HCT116 (cell line): ENCODE measurements around the gene FHDC1.

Source experiments
- CBX3 ChIP-seq: IDR thresholded peaks from 2 replicates; pipeline ENCODE4 v1.6.1; 2012; ENCODE audit warnings: low read depth
- CTCF ChIP-seq, 3 experiments: fragments of 200-600 bp in 1 of 3; sonication (generic) in 1 of 3; IDR thresholded peaks in 2 of 3; conservative IDR thresholded peaks in 1 of 3; 2 replicates each; pipeline ENCODE4 v1.5.1; 2012 to 2017; ENCODE audit warnings: low read depth in 2 of 3, low read length in 2 of 3, antibody characterized with exemption in 1 of 3, borderline replicate concordance in 1 of 3, control low read depth in 1 of 3, mild to moderate bottlenecking in 1 of 3, mixed read lengths in 1 of 3, mixed run types in 1 of 3, moderate library complexity in 1 of 3; ENCODE audit not compliant: insufficient read depth in 1 of 3
- EZH2 ChIP-seq: fragments of 200-600 bp; sonication (generic); IDR thresholded peaks from 2 replicates; pipeline ENCODE4 v1.6.1; 2017; ENCODE audit warnings: antibody characterized with exemption, mixed run types
- EZH2phosphoT487 ChIP-seq: fragments of 200-600 bp; IDR thresholded peaks from 2 replicates; pipeline ENCODE4 v1.6.1; 2018; ENCODE audit warnings: antibody characterized with exemption, borderline replicate concordance
- JUND ChIP-seq: IDR thresholded peaks from 2 replicates; pipeline ENCODE4 v1.6.1; 2012
- MAX ChIP-seq: IDR thresholded peaks from 2 replicates; pipeline ENCODE4 v1.6.1; 2012
- POLR2A ChIP-seq: IDR thresholded peaks from 2 replicates; pipeline ENCODE4 v1.7.0; 2011; ENCODE audit warnings: borderline replicate concordance; ENCODE audit not compliant: insufficient read depth, insufficient read length; ENCODE audit errors: extremely low read depth
- POLR2AphosphoS5 ChIP-seq: IDR thresholded peaks from 2 replicates; pipeline ENCODE4 v1.6.1; 2011; ENCODE audit warnings: mild to moderate bottlenecking, low read depth, low read length, moderate library complexity
- RAD21 ChIP-seq: IDR thresholded peaks from 2 replicates; pipeline ENCODE4 v1.6.1; 2012; ENCODE audit warnings: low read depth, mild to moderate bottlenecking
- SRF ChIP-seq: IDR thresholded peaks from 2 replicates; pipeline ENCODE4 v1.6.1; 2012; ENCODE audit warnings: low read depth
- YY1 ChIP-seq: IDR thresholded peaks from 2 replicates; pipeline ENCODE4 v1.6.1; 2011; ENCODE audit warnings: low read length, low read depth, moderate library complexity, mild to moderate bottlenecking; ENCODE audit not compliant: insufficient replicate concordance; ENCODE audit errors: extremely low read depth
- ZNF274 ChIP-seq: fragments of 200-500 bp; sonication (Bioruptor generic); IDR thresholded peaks from 2 replicates; pipeline ENCODE4 v1.6.1; 2014; ENCODE audit warnings: mild to moderate bottlenecking, low read depth, low read length, inconsistent platforms

- TF ChIP-seq EZH2, result no peak
- TF ChIP-seq POLR2A, result no peak
- no peak for TF ChIP-seq CBX3
- TF ChIP-seq CTCF (IDR thresholded peaks at IDR 0.05 in 2 of 3, conservative IDR thresholded peaks at IDR 0.05 in 1 of 3; ENCODE audit: borderline replicate concordance in 1 of 3, insufficient read depth in 1 of 3, low read depth in 2 of 3, low read length in 2 of 3), result no peak
- TF ChIP-seq JUND, result no peak
- TF ChIP-seq RAD21, result no peak
- TF ChIP-seq YY1, result no peak
- no peak for TF ChIP-seq SRF
- TF ChIP-seq ZNF274, result no peak
- TF ChIP-seq EZH2phosphoT487, result no peak
- no peak for TF ChIP-seq MAX
- TF ChIP-seq POLR2AphosphoS5, result no peak
Observed at GRCh38 chr4:152892974-152893373, 43.1 kb upstream of the FHDC1 start.
